ENCODE results near the gene ATP8A1.

ATP8A1 gene

DNA sequence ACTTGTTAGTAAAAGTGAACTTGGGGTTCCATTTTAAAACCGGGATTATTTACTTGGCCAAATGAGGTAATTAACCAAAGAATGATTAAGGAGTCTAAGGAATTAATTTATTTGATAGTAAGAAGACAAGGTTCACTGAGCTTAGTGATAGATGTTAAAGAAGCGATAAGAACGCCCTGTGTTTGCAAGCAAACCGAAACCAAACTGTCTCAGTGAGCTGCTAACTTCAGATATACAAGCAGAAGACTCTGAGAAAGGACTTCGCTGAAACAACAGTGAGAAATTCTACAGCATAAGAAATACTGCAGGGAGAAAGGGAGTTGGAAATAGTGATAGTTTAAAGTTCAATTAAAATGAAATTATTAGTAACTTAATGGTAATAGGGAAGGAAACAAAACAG, 297.2 kb downstream of the ATP8A1 start:
- DNase-seq, result no peak
